ENCODE results near the gene TRIO. TPM values are rescaled to one million over a fixed set of nuclear protein-coding genes. Genes with fewer than 3 reads are reported as not detected.

The TRIO gene
- total RNA-seq, 5 donors from 2014 or later (not counting 1 experiment from before 2014, with no cell fraction given): 6.2 to 31.1 (median 11.8) TPM

GRCh38 chr5:14325369-14325768 is 182.2 kb downstream of the TRIO start:
- H3K27me3 Mint-ChIP-seq: peaks cover 5 to 6% of the 10 kb centered on the region in 2 donors
- DNase-seq (no peak), ATAC-seq (replicated peaks in 1 of 4) (no peak)
- H3K36me3 ChIP-seq (ENCODE audit: control insufficient read depth in 2 of 2, extremely low read depth in 1 of 2, insufficient read depth in 1 of 2, low read length in 1 of 2): no peaks in the 10 kb centered on the region
- no peaks in the 10 kb centered on the region for H3K27me3 ChIP-seq (replicated peaks in 1 of 2; ENCODE audit: control insufficient read depth in 2 of 2, extremely low read depth in 1 of 2, insufficient read depth in 2 of 2, low read length in 1 of 2)
- no CpG with 5 or more reads among the region's 7 CpGs for WGBS (ENCODE audit: insufficient coverage)
- no peak overlapping the region for H3K27ac Mint-ChIP-seq
- no peaks in the 10 kb centered on the region for H3K4me1 ChIP-seq (ENCODE audit: control insufficient read depth in 1 of 2, extremely low read depth in 1 of 2, insufficient read depth in 2 of 2, low read length in 2 of 2)
- no peak overlapping the region for H3K4me3 Mint-ChIP-seq
- POLR2A ChIA-PET: no interaction called here
- H3K4me3 ChIP-seq (ENCODE audit: control insufficient read depth in 1 of 2, extremely low read depth in 1 of 2, low read length in 1 of 2): no peak overlapping the region
- peaks cover 0 to 2% (median 0%) of the 10 kb centered on the region in 3 donors for H3K4me1 Mint-ChIP-seq
- CTCF ChIA-PET: no interaction called here
- no peak overlapping the region for H3K27ac ChIP-seq (ENCODE audit: low read length)
- H3K9me3 Mint-ChIP-seq: peaks cover 0 to 9% (median 2%) of the 10 kb centered on the region in 3 donors
- H3K9me3 ChIP-seq: no peaks in the 10 kb centered on the region
- no peaks in the 10 kb centered on the region for H3K36me3 Mint-ChIP-seq

- H3K27ac Mint-ChIP-seq: no peak overlapping the region
- CTCF ChIA-PET: interaction anchor here in 1 of 2 donors (0.6 kb wide), 1 partner anchor 62 kb away, joined by 4 read pairs; no protein-coding TSS in a partner anchor
Measured at GRCh38 chr5:14326035-14326903, 183.1 kb downstream of the TRIO start.

GRCh38 chr5:14327624-14328023 is 184.5 kb downstream of the TRIO start:
- WGBS (ENCODE audit: insufficient coverage): no CpG with 5 or more reads among the region's 6 CpGs

More at GRCh38 chr5:14326035-14326903, 183.1 kb downstream of the TRIO start:
- ATAC-seq (replicated peaks in 1 of 4) (no peak), DNase-seq (peak in 1 of 35 experiments; percentile 5)
- H3K4me1 ChIP-seq (ENCODE audit: control insufficient read depth in 1 of 2, extremely low read depth in 1 of 2, insufficient read depth in 2 of 2, low read length in 2 of 2): peaks cover 2 to 5% of the 10 kb centered on the region in 2 experiments
- H3K4me1 Mint-ChIP-seq: peaks cover 8 to 10% (median 8%) of the 10 kb centered on the region in 3 donors
- no peaks in the 10 kb centered on the region for H3K27me3 ChIP-seq (replicated peaks in 1 of 2; ENCODE audit: control insufficient read depth in 2 of 2, extremely low read depth in 1 of 2, insufficient read depth in 2 of 2, low read length in 1 of 2)
- H3K36me3 Mint-ChIP-seq: no peaks in the 10 kb centered on the region
- H3K9me3 ChIP-seq: no peaks in the 10 kb centered on the region
- H3K36me3 ChIP-seq (ENCODE audit: control insufficient read depth in 2 of 2, extremely low read depth in 1 of 2, insufficient read depth in 1 of 2, low read length in 1 of 2): no peaks in the 10 kb centered on the region
- H3K27me3 Mint-ChIP-seq: peaks cover 0 to 5% of the 10 kb centered on the region in 2 donors
- peaks cover 0 to 4% (median 2%) of the 10 kb centered on the region in 3 donors for H3K9me3 Mint-ChIP-seq
- POLR2A ChIA-PET: no interaction called here
- H3K4me3 Mint-ChIP-seq: no peak overlapping the region
- H3K27ac ChIP-seq (ENCODE audit: low read length): no peak overlapping the region
- WGBS (ENCODE audit: insufficient coverage): 83% methylated on average over 6 of the region's 10 CpGs
- no peak overlapping the region for H3K4me3 ChIP-seq (ENCODE audit: control insufficient read depth in 1 of 2, extremely low read depth in 1 of 2, low read length in 1 of 2)

GRCh38 chr5:14328144-14328543 is 185.0 kb downstream of the TRIO start:
- H3K36me3 Mint-ChIP-seq: no peaks in the 10 kb centered on the region
- no peak overlapping the region for H3K4me3 Mint-ChIP-seq
- Histone ChIP-seq H3K9me3 (no peaks in the 10 kb centered on the region), H3K4me3 (ENCODE audit: control insufficient read depth in 1 of 2, extremely low read depth in 1 of 2, low read length in 1 of 2) (no peak overlapping the region), H3K36me3 (ENCODE audit: control insufficient read depth in 2 of 2, extremely low read depth in 1 of 2, insufficient read depth in 1 of 2, low read length in 1 of 2) (no peaks in the 10 kb centered on the region), H3K4me1 (ENCODE audit: control insufficient read depth in 1 of 2, extremely low read depth in 1 of 2, insufficient read depth in 2 of 2, low read length in 2 of 2) (peaks cover 2 to 15% of the 10 kb centered on the region in 2 experiments), H3K27ac (ENCODE audit: low read length) (no peak overlapping the region), H3K27me3 (replicated peaks in 1 of 2; ENCODE audit: control insufficient read depth in 2 of 2, extremely low read depth in 1 of 2, insufficient read depth in 2 of 2, low read length in 1 of 2) (no peaks in the 10 kb centered on the region)
- 98% methylated on average over 8 of the region's 14 CpGs for WGBS (ENCODE audit: insufficient coverage)
- H3K9me3 Mint-ChIP-seq: no peaks in the 10 kb centered on the region
- H3K27me3 Mint-ChIP-seq: peaks cover 0 to 3% of the 10 kb centered on the region in 2 donors
- H3K27ac Mint-ChIP-seq: no peak overlapping the region
- peaks cover 17 to 19% (median 17%) of the 10 kb centered on the region in 3 donors for H3K4me1 Mint-ChIP-seq
- DNase-seq (no peak), ATAC-seq (replicated peaks in 1 of 4) (no peak)
- ChIA-PET CTCF (no interaction called here), POLR2A (no interaction called here)

More at GRCh38 chr5:14327624-14328023, 184.5 kb downstream of the TRIO start:
- ChIA-PET POLR2A (no interaction called here), CTCF (no interaction called here)
- Histone ChIP-seq H3K36me3 (ENCODE audit: control insufficient read depth in 2 of 2, extremely low read depth in 1 of 2, insufficient read depth in 1 of 2, low read length in 1 of 2) (no peaks in the 10 kb centered on the region), H3K4me1 (ENCODE audit: control insufficient read depth in 1 of 2, extremely low read depth in 1 of 2, insufficient read depth in 2 of 2, low read length in 2 of 2) (peaks cover 2 to 15% of the 10 kb centered on the region in 2 experiments), H3K27ac (ENCODE audit: low read length) (no peak overlapping the region), H3K27me3 (replicated peaks in 1 of 2; ENCODE audit: control insufficient read depth in 2 of 2, extremely low read depth in 1 of 2, insufficient read depth in 2 of 2, low read length in 1 of 2) (no peaks in the 10 kb centered on the region), H3K9me3 (no peaks in the 10 kb centered on the region), H3K4me3 (ENCODE audit: control insufficient read depth in 1 of 2, extremely low read depth in 1 of 2, low read length in 1 of 2) (no peak overlapping the region)
- Mint-ChIP-seq H3K36me3 (no peaks in the 10 kb centered on the region), H3K9me3 (no peaks in the 10 kb centered on the region), H3K4me1 (peaks cover 17 to 19% (median 17%) of the 10 kb centered on the region in 3 donors), H3K27me3 (peaks cover 0 to 5% of the 10 kb centered on the region in 2 donors), H3K27ac (no peak overlapping the region), H3K4me3 (no peak overlapping the region)
- DNase-seq (no peak), ATAC-seq (replicated peaks in 1 of 4) (no peak)

- Histone ChIP-seq H3K27me3 (replicated peaks in 1 of 2; ENCODE audit: control insufficient read depth in 2 of 2, extremely low read depth in 1 of 2, insufficient read depth in 2 of 2, low read length in 1 of 2) (no peaks in the 10 kb centered on the region), H3K4me3 (ENCODE audit: control insufficient read depth in 1 of 2, extremely low read depth in 1 of 2, low read length in 1 of 2) (no peak overlapping the region), H3K9me3 (no peaks in the 10 kb centered on the region), H3K27ac (ENCODE audit: low read length) (no peak overlapping the region), H3K4me1 (ENCODE audit: control insufficient read depth in 1 of 2, extremely low read depth in 1 of 2, insufficient read depth in 2 of 2, low read length in 2 of 2) (peaks cover 2 to 15% of the 10 kb centered on the region in 2 experiments), H3K36me3 (ENCODE audit: control insufficient read depth in 2 of 2, extremely low read depth in 1 of 2, insufficient read depth in 1 of 2, low read length in 1 of 2) (no peaks in the 10 kb centered on the region)
- Mint-ChIP-seq H3K27ac (no peak overlapping the region), H3K4me3 (no peak overlapping the region), H3K27me3 (no peaks in the 10 kb centered on the region), H3K9me3 (no peaks in the 10 kb centered on the region), H3K4me1 (peaks cover 17 to 19% (median 17%) of the 10 kb centered on the region in 3 donors), H3K36me3 (no peaks in the 10 kb centered on the region)
- ChIA-PET CTCF (interaction anchor here in 1 of 2 donors (0.8 to 1.1 kb wide), 2 partner anchors 22 to 319 kb away, joined by 3 to 4 read pairs; no protein-coding TSS in a partner anchor), POLR2A (no interaction called here)
- ATAC-seq (replicated peaks in 1 of 4): no peak
- no peak for DNase-seq
- WGBS (ENCODE audit: insufficient coverage): no CpG with 5 or more reads among the region's 2 CpGs
Measured at GRCh38 chr5:14330291-14330690, 187.1 kb downstream of the TRIO start.

GRCh38 chr5:14330729-14331385 is 187.7 kb downstream of the TRIO start:
- H3K9me3 Mint-ChIP-seq: no peaks in the 10 kb centered on the region
- DNase-seq: no peak
- peaks cover 17 to 19% (median 17%) of the 10 kb centered on the region in 3 donors for H3K4me1 Mint-ChIP-seq

More at GRCh38 chr5:14330729-14331385, 187.7 kb downstream of the TRIO start:
- WGBS (ENCODE audit: insufficient coverage): 73% methylated on average over 7 of the region's 14 CpGs
- no peaks in the 10 kb centered on the region for H3K36me3 ChIP-seq (ENCODE audit: control insufficient read depth in 2 of 2, extremely low read depth in 1 of 2, insufficient read depth in 1 of 2, low read length in 1 of 2)
- H3K27me3 ChIP-seq (replicated peaks in 1 of 2; ENCODE audit: control insufficient read depth in 2 of 2, extremely low read depth in 1 of 2, insufficient read depth in 2 of 2, low read length in 1 of 2): no peaks in the 10 kb centered on the region
- CTCF ChIA-PET: interaction anchor here in 1 of 2 donors (1.1 kb wide), 1 partner anchor 318 kb away, joined by 3 read pairs; no protein-coding TSS in a partner anchor
- Mint-ChIP-seq H3K36me3 (no peaks in the 10 kb centered on the region), H3K4me3 (peak overlapping the region in 1 of 3 donors; percentile 38), H3K27me3 (no peaks in the 10 kb centered on the region), H3K27ac (no peak overlapping the region)
- H3K9me3 ChIP-seq: no peaks in the 10 kb centered on the region
- peaks cover 2 to 15% of the 10 kb centered on the region in 2 experiments for H3K4me1 ChIP-seq (ENCODE audit: control insufficient read depth in 1 of 2, extremely low read depth in 1 of 2, insufficient read depth in 2 of 2, low read length in 2 of 2)
- no peak overlapping the region for H3K4me3 ChIP-seq (ENCODE audit: control insufficient read depth in 1 of 2, extremely low read depth in 1 of 2, low read length in 1 of 2)
- ATAC-seq (replicated peaks in 1 of 4): no peak
- H3K27ac ChIP-seq (ENCODE audit: low read length): no peak overlapping the region
- POLR2A ChIA-PET: no interaction called here

Data from T-cell (primary cell).